Right lung (tissue), 10 donors: ENCODE measurements around the gene ANGPTL3. TPM values are rescaled to one million over a fixed set of nuclear protein-coding genes. Genes with fewer than 3 reads are reported as not detected.
"Not testable (repeated sequence)": the region's sequence is repeated elsewhere in the genome, so short reads cannot be mapped to it uniquely, and the experiment has no call there.

Source experiments
- DNase-seq, 2 donors: peaks; one replicate each; pipeline ENCODE4 v3.0.0-alpha.2; 2013
- long read RNA-seq, 8 donors: transcript quantifications; one replicate each; lab custom pipeline, GENCODE V29; 2026
- polyA plus RNA-seq, 5 donors: library from polyadenylated mRNA; unstranded; fragments of 120-200 nt; gene quantifications; one replicate each; pipeline versions ENCODE4 v1.2.1 to v1.2.3, GENCODE V29; 2013; ENCODE audit warnings: inconsistent platforms in 1 of 5, low replicate concordance in 1 of 5; ENCODE audit not compliant: insufficient read length in 5 of 5, insufficient read depth in 1 of 5

Gene ANGPTL3
- polyA plus RNA-seq, result 1 to 10 TPM in 2 of 5 donors, under 1 TPM in 3; 0.27 to 4.3 (median 0.56) TPM
- long read RNA-seq, donor 1, result 0 reads
- long read RNA-seq, donor 2, result 0 reads
- long read RNA-seq, donor 3, result 0 reads
- long read RNA-seq, donor 4, result 0 reads
- long read RNA-seq, donor 5, partial matches to known transcripts, result 0 of 1 reads
- long read RNA-seq, donor 5, other reads (novel, unspliced or antisense), result 0 of 1 reads
- long read RNA-seq, donor 6, result 0 reads
- long read RNA-seq, donor 7, result 0 reads
- long read RNA-seq, donor 8, result 0 reads

DNA sequence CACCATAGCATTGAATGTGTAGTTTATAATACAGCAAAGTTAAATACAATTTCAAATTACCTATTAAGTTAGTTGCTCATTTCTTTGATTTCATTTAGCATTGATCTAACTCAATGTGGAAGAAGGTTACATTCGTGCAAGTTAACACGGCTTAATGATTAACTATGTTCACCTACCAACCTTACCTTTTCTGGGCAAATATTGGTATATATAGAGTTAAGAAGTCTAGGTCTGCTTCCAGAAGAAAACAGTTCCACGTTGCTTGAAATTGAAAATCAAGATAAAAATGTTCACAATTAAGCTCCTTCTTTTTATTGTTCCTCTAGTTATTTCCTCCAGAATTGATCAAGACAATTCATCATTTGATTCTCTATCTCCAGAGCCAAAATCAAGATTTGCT, at the start of gene ANGPTL3:
ANGPTL3 (plus strand) TSS at position 240 of the 400 bp plus-strand sequence; CDS start at position 287, 47 bp downstream.
- no peak for DNase-seq

- no peak for DNase-seq
These were observed 36.0 kb upstream of the ANGPTL3 start for GRCh38 chr1:62561306-62561705.

GRCh38 chr1:62567182-62567581, 30.1 kb upstream of the ANGPTL3 start:
- not testable (repeated sequence) for DNase-seq

DNA sequence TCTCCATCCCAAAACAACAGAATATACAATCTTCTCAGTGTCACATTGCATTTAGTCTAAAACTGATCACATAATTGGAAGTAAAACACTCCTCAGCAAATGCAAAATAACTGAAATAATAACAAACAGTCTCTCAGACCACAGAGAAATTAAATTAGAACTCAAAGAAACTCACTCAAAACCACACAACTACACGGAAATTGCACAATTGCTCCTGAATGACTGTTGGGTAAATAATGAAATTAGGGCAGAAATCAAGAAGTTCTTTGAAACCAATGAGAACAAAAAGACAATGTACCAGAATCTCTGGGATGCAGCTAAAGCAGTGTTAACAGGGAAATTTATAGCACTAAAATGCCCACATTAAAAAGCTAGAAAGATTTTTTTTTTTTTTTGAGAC, 29.4 kb upstream of the ANGPTL3 start:
- not testable (repeated sequence) for DNase-seq

- DNase-seq, result not testable (repeated sequence)
These were observed 25.8 kb upstream of the ANGPTL3 start for GRCh38 chr1:62571517-62571916.

- no peak for DNase-seq
These were observed 24.8 kb upstream of the ANGPTL3 start for GRCh38 chr1:62572476-62572875.

- DNase-seq, result no peak
These were observed 23.6 kb upstream of the ANGPTL3 start for GRCh38 chr1:62573675-62574074.

DNA sequence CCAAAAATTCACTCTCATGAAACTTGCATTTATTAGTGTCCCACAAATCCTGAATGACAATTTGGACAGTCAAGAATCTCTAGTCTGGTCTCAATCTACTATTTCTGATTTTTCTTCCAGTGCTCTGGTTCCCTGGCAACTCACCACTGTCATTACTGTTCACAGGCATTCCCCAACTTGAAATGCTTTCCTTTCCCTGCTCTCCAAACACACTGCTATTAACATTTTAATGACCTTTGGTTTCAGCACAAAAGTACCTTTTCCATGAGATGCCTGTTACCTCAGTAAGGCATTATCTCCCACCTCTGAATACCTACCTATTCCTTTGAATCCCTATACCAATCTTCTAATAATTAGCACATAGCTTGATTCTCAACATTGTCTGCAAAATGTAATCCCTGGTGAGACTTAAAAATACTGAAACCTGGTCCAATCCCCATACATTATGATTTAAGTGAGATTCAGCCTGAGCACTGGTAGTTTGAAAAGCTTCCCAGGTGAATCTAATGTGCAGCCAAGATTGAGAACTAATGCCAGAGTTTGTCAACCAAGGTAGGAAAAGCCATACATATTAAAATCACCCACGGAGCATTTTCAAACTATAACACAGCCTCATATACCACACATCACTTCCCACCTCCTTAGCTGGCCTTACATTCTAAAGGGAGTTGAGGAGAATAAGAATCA, 11.7 kb upstream of the ANGPTL3 start:
- no peak for DNase-seq

DNA sequence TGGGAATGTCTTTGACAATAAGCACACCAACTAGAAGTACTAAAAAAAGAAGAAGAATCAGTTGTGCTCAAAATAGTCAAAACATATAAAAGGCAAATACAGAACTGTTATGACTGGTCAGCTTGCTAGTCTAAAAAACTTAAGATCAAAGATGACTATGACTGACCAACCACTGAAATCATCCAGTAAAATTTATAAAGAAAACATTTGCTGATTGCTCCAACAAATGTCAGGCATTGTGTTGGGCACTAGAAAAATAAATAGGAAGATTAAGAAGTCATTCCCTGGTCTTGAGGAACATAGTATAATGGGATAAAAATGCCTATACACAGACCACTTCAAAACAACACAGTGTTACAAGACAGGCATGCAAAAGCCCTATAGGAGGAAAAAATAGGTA, 9.3 kb upstream of the ANGPTL3 start:
- DNase-seq, result no peak

GRCh38 chr1:62589321-62589720, 8.0 kb upstream of the ANGPTL3 start:
- no peak for DNase-seq

- DNase-seq, result no peak
These were observed 6.9 kb upstream of the ANGPTL3 start for GRCh38 chr1:62590255-62590969.

DNA sequence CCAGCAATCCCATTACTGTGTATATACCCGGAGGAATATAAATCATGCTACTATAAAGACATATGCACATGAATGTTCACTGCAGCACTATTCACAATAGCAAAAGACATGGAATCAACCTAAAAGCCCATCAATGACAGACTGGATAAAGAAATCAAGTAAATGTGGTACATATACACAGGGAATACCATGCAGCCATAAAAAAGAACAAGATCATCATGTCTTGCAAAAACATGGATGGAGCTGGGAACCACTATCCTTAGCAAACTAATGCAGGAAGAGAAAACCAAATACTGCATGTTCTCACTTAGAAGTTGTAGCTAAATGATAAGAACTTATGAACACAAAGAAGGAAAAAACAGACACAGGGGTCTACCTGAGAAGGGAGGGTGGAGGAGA, 6.4 kb upstream of the ANGPTL3 start:
- DNase-seq, result no peak

GRCh38 chr1:62593825-62594394, 3.4 kb upstream of the ANGPTL3 start:
- DNase-seq, result no peak

DNA sequence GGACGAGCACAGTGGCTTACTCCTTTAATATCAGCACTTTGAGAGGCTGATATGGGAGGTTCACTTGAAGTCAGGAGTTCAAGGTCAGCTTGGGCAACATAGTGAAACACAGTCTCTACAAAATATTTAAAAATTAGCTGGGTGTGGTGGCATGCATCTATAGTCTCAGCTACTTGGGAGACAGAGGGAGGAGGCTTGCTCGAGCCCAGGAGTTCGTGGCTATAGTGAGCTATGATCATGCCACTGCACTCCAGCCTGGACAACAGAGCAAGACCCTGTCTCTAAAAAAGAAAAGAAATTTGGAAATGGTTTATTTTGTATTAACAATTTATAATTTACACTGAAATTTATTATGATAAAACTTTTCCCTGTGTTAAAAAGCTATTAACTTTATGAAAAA, 1.7 kb upstream of the ANGPTL3 start:
- DNase-seq, result no peak

DNA sequence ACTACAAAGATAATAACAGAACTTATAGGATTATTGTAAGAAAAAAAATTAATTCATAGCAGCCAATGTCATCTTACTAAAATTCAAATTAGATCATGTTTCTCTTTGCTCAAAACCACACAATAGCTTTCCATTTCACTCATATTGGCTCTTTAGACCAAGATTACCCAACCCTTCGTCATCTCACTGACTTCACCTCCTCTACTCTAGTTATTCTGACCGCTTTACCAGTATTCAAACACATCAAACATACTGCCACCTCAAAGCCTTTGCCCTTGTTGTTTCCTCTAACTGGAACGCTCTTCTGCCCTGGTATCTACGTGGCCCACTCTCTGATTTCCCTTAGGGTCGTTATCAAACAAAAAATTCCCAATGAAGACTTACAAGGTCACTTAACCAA, 1.7 kb downstream of the ANGPTL3 start:
- no peak for DNase-seq

DNA sequence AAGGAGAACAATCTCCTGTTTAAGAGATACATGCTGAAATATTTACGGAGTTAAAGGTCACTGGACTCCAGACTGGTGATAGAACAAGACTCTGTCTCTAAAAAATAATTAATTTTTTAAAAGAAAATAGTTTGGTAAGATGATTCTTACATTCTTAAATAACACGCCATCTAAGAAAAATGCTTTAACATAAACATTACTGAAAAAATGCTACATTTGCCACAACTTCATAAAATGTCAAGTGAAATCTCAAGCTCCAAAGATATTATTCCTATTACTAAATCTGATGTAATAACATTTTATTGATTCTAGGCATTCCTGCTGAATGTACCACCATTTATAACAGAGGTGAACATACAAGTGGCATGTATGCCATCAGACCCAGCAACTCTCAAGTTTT, 4.1 kb downstream of the ANGPTL3 start:
- DNase-seq, result no peak

DNA sequence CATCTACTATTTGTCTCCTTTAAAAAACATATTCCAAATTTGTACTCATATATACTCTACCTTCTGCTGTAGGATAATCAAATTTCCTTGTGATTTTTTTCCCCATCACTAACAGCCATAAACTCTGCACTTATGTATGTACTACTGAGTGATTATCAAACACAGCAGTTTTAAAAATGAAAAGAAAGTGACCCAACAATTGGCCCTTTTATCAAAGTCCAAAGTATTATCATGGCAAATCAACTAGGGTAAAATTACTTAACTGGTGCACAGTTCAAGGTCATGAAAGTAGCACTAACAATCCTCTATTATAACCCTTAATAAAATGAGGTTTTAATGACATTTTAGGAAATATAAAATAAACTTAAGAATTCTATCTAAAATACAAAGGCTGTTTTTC, 11.6 kb downstream of the ANGPTL3 start:
- no peak for DNase-seq

- DNase-seq, result not testable (repeated sequence)
These were observed 13.3 kb downstream of the ANGPTL3 start for GRCh38 chr1:62610588-62610987.

DNA sequence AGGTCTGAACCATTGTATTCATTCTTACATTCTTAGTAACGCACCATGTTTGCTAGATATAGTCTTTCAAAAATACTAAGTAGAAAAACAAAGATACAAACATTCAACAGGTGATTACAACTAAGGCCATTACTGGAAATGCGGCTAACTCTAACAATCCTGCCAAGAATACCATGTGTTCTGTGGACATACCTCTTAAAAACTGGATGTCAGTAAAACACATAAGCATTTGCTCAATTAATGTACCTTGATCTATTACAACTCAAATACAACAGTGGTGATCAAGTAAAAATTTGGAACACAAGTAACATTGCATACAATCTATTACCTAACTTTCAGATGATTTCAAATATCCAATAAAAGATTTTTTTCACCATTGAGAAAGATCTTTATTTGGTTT, 15.4 kb downstream of the ANGPTL3 start:
- no peak for DNase-seq

DNA sequence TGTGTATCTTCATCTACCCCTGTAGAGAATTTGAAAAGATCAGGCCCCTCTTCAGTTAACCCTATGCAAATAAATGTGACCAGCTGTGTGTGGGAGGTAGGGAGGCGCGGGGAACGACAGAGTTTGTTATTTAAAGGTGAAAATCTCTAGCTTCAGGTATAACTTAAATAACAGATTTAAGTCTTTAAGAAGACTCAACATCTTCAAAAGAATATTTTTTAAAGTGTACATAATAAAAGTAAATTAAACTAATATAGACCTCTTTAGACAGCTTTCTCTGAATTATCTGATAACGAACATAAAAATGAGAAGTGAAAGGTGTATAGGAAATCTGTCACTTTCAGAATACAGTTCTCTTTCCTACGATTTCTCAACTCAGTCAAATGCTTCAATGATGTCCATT, 16.0 kb downstream of the ANGPTL3 start:
- DNase-seq, result no peak

GRCh38 chr1:62613890-62614289, 16.6 kb downstream of the ANGPTL3 start:
- no peak for DNase-seq

GRCh38 chr1:62621907-62622306, 24.6 kb downstream of the ANGPTL3 start:
- DNase-seq, result peak in 1 of 2 donors; percentile 2
